Vagina (tissue), 2 donors: Measurements from ENCODE around the gene SLC25A4. TPM values are rescaled to one million over a fixed set of nuclear protein-coding genes. Genes with fewer than 3 reads are reported as not detected.

Experiments
- DNase-seq, 2 donors: peaks; one replicate each; pipeline ENCODE4 v3.0.0-alpha.2; 2017; ENCODE audit errors: extremely low spot score in 2 of 2
- H3K27ac ChIP-seq: fragments of 200-600 bp; sonication (generic); one replicate; pipeline ENCODE4 v1.5.1; 2019
- H3K27me3 ChIP-seq: fragments of 200-600 bp; sonication (generic); one replicate; pipeline ENCODE4 v1.5.1; 2019
- H3K36me3 ChIP-seq, 2 donors: fragments of 200-600 bp; sonication (generic); one replicate each; pipeline ENCODE4 v1.5.1; 2017 to 2019
- H3K4me1 ChIP-seq: fragments of 200-600 bp; sonication (generic); one replicate; pipeline ENCODE4 v1.5.1; 2019
- H3K4me3 ChIP-seq, 2 donors: fragments of 200-600 bp; sonication (generic); 1 replicate in 1 of 2; 2 replicates in 1 of 2; pipeline ENCODE4 v1.5.1; 2016 to 2019
- H3K9me3 ChIP-seq: fragments of 200-600 bp; sonication (generic); one replicate; pipeline ENCODE4 v1.5.1; 2019
- POLR2A ChIP-seq, 2 donors: fragments of 450-650 bp; IDR thresholded peaks; one replicate each; pipeline ENCODE4 v1.6.1; 2017; ENCODE audit warnings: antibody characterized with exemption in 2 of 2, mild to moderate bottlenecking in 2 of 2, moderate library complexity in 2 of 2
- POLR2AphosphoS5 ChIP-seq, 2 donors: sonication (generic); formaldehyde crosslinking; IDR thresholded peaks; one replicate each; pipeline ENCODE4 v1.9.0; 2017; ENCODE audit warnings: antibody characterized with exemption in 2 of 2, mild to moderate bottlenecking in 2 of 2, low read depth in 1 of 2; ENCODE audit not compliant: insufficient read depth in 1 of 2
- intact Hi-C: fragments of 100-400 bp; cut with DNase I; formaldehyde crosslinking; loops from one replicate; pipeline ENCODE4 v1.15.1; 2023
- total RNA-seq: library from RNA; depleted of rRNA; stranded (reverse); fragments of >200 nt; gene quantifications from one replicate; pipeline ENCODE4 v1.2.3, GENCODE V29; 2016
- TF ChIP-seq, protein P1 (sequence below), 3 experiments: fragments of 450-650 bp in 2 of 3; fragments of 200-600 bp in 1 of 3; sonication (generic) in 1 of 3; IDR thresholded peaks; one replicate each; pipeline ENCODE4 v1.5.1; 2017 to 2019; ENCODE audit warnings: antibody characterized with exemption in 3 of 3, mild to moderate bottlenecking in 2 of 3, moderate library complexity in 2 of 3

The SLC25A4 gene
- total RNA-seq, 1 donor from 2014 or later: 14.0 TPM

DNA sequence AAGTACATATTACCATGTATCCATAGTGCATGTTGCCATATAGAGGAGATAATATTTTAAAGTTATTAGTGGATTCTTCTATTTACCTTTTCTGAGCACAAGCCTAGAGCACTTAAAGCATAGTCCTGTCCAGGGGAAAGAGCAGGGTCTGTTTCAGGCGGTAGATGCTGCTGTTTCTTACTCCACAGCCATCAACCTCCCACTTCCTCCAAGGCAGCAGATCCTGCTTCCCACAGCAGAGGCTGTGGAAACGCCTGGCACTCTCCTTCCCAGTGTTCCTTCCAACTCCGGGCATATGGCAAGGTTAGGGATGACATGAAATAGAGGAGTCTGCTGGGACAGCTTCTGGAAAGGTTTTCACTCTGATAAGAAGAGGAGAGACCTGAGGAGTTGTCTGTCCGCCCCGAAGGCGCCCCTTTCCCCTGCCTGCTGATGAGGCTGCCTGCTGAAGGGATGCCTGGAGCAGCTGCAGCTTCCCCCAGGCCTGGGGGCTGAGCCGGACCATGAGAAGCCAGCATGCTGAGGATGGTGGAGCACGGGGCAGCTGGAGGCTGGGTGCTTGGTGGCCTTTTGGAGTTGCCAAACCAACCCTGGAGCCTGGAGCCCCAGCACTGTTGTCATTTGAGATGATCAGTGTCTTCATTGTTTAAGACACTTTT, 43.9 kb upstream of the SLC25A4 start:
- no peak overlapping the region for H3K4me3 ChIP-seq
- H3K4me1 ChIP-seq: no peaks in the 10 kb centered on the region
- no peak overlapping the region for H3K27ac ChIP-seq
- H3K36me3 ChIP-seq: no peaks in the 10 kb centered on the region
- no peaks in the 10 kb centered on the region for H3K9me3 ChIP-seq
- TF ChIP-seq POLR2AphosphoS5 (IDR thresholded peaks at IDR 0.05; ENCODE audit: insufficient read depth in 1 of 2, low read depth in 1 of 2) (no peak), POLR2A (IDR thresholded peaks at IDR 0.05) (no peak)
- TF ChIP-seq, protein P1, sequence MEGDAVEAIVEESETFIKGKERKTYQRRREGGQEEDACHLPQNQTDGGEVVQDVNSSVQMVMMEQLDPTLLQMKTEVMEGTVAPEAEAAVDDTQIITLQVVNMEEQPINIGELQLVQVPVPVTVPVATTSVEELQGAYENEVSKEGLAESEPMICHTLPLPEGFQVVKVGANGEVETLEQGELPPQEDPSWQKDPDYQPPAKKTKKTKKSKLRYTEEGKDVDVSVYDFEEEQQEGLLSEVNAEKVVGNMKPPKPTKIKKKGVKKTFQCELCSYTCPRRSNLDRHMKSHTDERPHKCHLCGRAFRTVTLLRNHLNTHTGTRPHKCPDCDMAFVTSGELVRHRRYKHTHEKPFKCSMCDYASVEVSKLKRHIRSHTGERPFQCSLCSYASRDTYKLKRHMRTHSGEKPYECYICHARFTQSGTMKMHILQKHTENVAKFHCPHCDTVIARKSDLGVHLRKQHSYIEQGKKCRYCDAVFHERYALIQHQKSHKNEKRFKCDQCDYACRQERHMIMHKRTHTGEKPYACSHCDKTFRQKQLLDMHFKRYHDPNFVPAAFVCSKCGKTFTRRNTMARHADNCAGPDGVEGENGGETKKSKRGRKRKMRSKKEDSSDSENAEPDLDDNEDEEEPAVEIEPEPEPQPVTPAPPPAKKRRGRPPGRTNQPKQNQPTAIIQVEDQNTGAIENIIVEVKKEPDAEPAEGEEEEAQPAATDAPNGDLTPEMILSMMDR (IDR thresholded peaks at IDR 0.05): no peak
- intact Hi-C loops: no loop called here
- DNase-seq: no peak
- H3K27me3 ChIP-seq: no peaks in the 10 kb centered on the region

DNA sequence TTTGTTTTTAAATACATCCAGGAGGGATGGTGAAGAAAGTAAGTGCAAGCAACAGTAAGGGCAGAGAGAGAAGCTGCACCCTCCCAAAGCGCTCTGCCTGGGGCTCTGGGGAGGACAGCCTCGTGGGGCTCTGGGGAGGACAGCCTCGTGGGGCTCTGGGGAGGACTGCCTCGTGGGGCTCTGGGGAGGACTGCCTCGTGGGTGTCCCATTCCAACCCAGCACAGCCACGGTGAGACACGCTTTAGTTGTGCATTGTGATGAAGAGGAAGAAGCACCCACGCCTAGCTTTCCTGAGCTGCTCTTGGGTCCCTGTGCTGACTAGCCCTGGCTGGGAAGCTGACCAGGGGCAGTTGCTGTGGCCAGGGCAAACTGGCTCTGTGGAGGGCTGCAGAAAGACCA, 43.1 kb upstream of the SLC25A4 start:
- no peak for DNase-seq
- Histone ChIP-seq H3K4me1 (no peaks in the 10 kb centered on the region), H3K4me3 (no peak overlapping the region), H3K27me3 (no peaks in the 10 kb centered on the region), H3K27ac (no peak overlapping the region), H3K36me3 (no peaks in the 10 kb centered on the region), H3K9me3 (no peaks in the 10 kb centered on the region)
- intact Hi-C loops: no loop called here
- TF ChIP-seq POLR2AphosphoS5 (IDR thresholded peaks at IDR 0.05; ENCODE audit: insufficient read depth in 1 of 2, low read depth in 1 of 2) (no peak), POLR2A (IDR thresholded peaks at IDR 0.05) (no peak)
- TF ChIP-seq, protein P1 (IDR thresholded peaks at IDR 0.05): no peak

DNA sequence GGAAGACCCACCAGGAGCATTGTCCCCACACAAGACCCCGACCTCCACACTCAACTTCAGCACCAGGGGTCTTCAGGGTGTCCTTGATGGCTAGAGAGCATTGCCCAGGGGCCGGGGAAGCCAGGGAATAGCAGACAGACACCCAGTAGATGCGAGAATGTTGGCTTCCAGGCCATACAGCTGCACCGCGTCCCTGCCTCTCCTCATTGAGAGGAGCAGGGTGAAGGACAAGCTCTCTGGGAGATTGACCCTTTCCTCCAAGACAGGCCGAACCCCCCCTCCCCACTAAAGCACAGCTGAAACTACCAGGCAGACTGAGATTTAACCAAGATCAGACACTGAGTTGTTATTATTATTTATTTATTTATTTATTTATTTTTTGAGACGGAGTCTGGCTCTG, 42.6 kb upstream of the SLC25A4 start:
- H3K36me3 ChIP-seq: no peaks in the 10 kb centered on the region
- no peaks in the 10 kb centered on the region for H3K9me3 ChIP-seq
- no peaks in the 10 kb centered on the region for H3K4me1 ChIP-seq
- DNase-seq: no peak
- H3K4me3 ChIP-seq: no peak overlapping the region
- no peak overlapping the region for H3K27ac ChIP-seq
- intact Hi-C loops: no loop called here
- no peaks in the 10 kb centered on the region for H3K27me3 ChIP-seq
- no peak for TF ChIP-seq POLR2A (IDR thresholded peaks at IDR 0.05)
- TF ChIP-seq, protein P1 (IDR thresholded peaks at IDR 0.05): no peak
- TF ChIP-seq POLR2AphosphoS5 (IDR thresholded peaks at IDR 0.05; ENCODE audit: insufficient read depth in 1 of 2, low read depth in 1 of 2): no peak

DNA sequence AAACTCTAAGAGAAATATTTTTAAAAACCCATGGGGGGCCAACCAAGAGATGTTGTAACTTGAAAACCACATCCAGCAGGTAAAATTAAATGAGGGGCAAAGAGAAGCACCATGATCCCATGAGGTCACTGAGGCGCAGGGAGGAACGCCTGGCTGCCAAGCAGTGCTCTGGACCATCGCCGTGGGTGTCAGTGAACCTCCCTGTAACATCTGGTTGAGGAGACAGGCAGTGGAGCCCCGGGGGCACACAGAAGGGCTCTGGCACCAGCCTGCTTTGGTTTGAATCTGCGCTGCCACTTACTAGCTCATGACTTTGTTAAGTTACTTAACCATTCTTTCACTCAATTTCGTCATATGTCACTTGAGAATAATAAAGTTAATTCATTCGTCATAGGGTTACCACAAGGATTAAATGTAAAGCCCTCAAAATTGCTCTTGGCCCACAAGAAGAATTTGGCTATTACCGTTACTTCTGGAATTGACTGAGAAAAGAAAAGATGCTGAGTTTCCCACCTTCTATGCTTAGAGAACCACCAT, 41.6 kb upstream of the SLC25A4 start:
- Histone ChIP-seq H3K9me3 (no peaks in the 10 kb centered on the region), H3K4me1 (no peaks in the 10 kb centered on the region), H3K4me3 (no peak overlapping the region), H3K27ac (no peak overlapping the region), H3K27me3 (no peaks in the 10 kb centered on the region), H3K36me3 (no peaks in the 10 kb centered on the region)
- TF ChIP-seq POLR2A (IDR thresholded peaks at IDR 0.05): no peak
- TF ChIP-seq POLR2AphosphoS5 (IDR thresholded peaks at IDR 0.05; ENCODE audit: insufficient read depth in 1 of 2, low read depth in 1 of 2): no peak
- TF ChIP-seq, protein P1 (IDR thresholded peaks at IDR 0.05): no peak
- intact Hi-C loops: no loop called here
- no peak for DNase-seq

DNA sequence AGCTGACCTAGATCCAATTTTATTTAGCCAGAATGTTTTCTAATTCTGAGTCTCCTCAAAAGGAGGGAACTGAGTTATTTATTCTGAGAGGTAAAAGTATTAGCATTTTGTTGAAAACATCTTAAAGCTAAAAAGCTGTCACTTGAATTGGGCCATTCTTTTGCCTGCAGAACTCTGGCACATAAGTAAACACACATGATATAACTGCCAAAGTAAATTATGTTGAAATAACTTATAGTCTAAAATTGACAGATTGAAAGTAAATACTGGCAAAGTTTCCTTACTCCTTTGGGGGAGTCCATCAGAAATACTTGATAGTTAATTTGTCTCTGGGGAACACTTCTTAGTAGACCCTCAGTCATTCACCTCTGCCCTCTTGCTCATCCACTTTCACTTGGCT, 38.3 kb upstream of the SLC25A4 start:
- Histone ChIP-seq H3K4me1 (no peaks in the 10 kb centered on the region), H3K27me3 (no peaks in the 10 kb centered on the region), H3K36me3 (no peaks in the 10 kb centered on the region), H3K4me3 (no peak overlapping the region), H3K9me3 (no peaks in the 10 kb centered on the region), H3K27ac (no peak overlapping the region)
- DNase-seq: no peak
- intact Hi-C loops: no loop called here
- TF ChIP-seq, protein P1 (IDR thresholded peaks at IDR 0.05): no peak
- TF ChIP-seq POLR2A (IDR thresholded peaks at IDR 0.05): no peak
- TF ChIP-seq POLR2AphosphoS5 (IDR thresholded peaks at IDR 0.05; ENCODE audit: insufficient read depth in 1 of 2, low read depth in 1 of 2): no peak
